ENCODE measurements around the gene SLC13A4.

The SLC13A4 gene

GRCh38 chr7:135685306-135686084 lies 42.5 kb downstream of the SLC13A4 start:
- no peaks in the 10 kb centered on the region for H3K4me1 ChIP-seq (ENCODE audit: insufficient read depth, insufficient read length)
- no peaks in the 10 kb centered on the region for H3K27me3 ChIP-seq (ENCODE audit: insufficient read depth, insufficient read length)
- DNase-seq (ENCODE audit: low read depth, low spot score) = no peak
- no peak overlapping the region for H3K9ac ChIP-seq (ENCODE audit: insufficient read length, low read depth)
- H3K4me3 ChIP-seq (ENCODE audit: insufficient read length, low read depth) = no peak overlapping the region
- H3K9me3 ChIP-seq (ENCODE audit: insufficient read depth, low read length) = no peaks in the 10 kb centered on the region
- H3K36me3 ChIP-seq (ENCODE audit: insufficient read depth, insufficient read length, low read length) = peaks cover 10% of the 10 kb centered on the region
- no peak for TF ChIP-seq ZNF274 (IDR thresholded peaks at IDR 0.05; ENCODE audit: low read depth, low read length)
- TF ChIP-seq YY1 (IDR thresholded peaks at IDR 0.05; ENCODE audit: insufficient read depth, insufficient read length) = no peak
- no peak for TF ChIP-seq SUZ12 (IDR thresholded peaks at IDR 0.05; ENCODE audit: extremely low read depth, insufficient read depth, insufficient read length)

- H3K9me3 ChIP-seq (ENCODE audit: insufficient read depth, low read length) = no peaks in the 10 kb centered on the region
- H3K9ac ChIP-seq (ENCODE audit: insufficient read length, low read depth) = no peak overlapping the region
- H3K4me3 ChIP-seq (ENCODE audit: insufficient read length, low read depth) = no peak overlapping the region
- TF ChIP-seq ZNF274 (IDR thresholded peaks at IDR 0.05; ENCODE audit: low read depth, low read length) = no peak
- TF ChIP-seq SUZ12 (IDR thresholded peaks at IDR 0.05; ENCODE audit: extremely low read depth, insufficient read depth, insufficient read length) = no peak
- no peak for TF ChIP-seq YY1 (IDR thresholded peaks at IDR 0.05; ENCODE audit: insufficient read depth, insufficient read length)
- no peaks in the 10 kb centered on the region for H3K4me1 ChIP-seq (ENCODE audit: insufficient read depth, insufficient read length)
- DNase-seq (ENCODE audit: low read depth, low spot score) = no peak
- H3K36me3 ChIP-seq (ENCODE audit: insufficient read depth, insufficient read length, low read length) = peaks cover 10% of the 10 kb centered on the region
- no peaks in the 10 kb centered on the region for H3K27me3 ChIP-seq (ENCODE audit: insufficient read depth, insufficient read length)
Measured at GRCh38 chr7:135684699-135685098, 43.3 kb downstream of the SLC13A4 start.

- Histone ChIP-seq H3K4me1 (ENCODE audit: insufficient read depth, insufficient read length) (no peaks in the 10 kb centered on the region), H3K27me3 (ENCODE audit: insufficient read depth, insufficient read length) (no peaks in the 10 kb centered on the region), H3K9me3 (ENCODE audit: insufficient read depth, low read length) (no peaks in the 10 kb centered on the region), H3K36me3 (ENCODE audit: insufficient read depth, insufficient read length, low read length) (peaks cover 10% of the 10 kb centered on the region), H3K4me3 (ENCODE audit: insufficient read length, low read depth) (no peak overlapping the region), H3K9ac (ENCODE audit: insufficient read length, low read depth) (no peak overlapping the region)
- no peak for DNase-seq (ENCODE audit: low read depth, low spot score)
- TF ChIP-seq ZNF274 (IDR thresholded peaks at IDR 0.05; ENCODE audit: low read depth, low read length) (no peak), SUZ12 (IDR thresholded peaks at IDR 0.05; ENCODE audit: extremely low read depth, insufficient read depth, insufficient read length) (no peak), YY1 (IDR thresholded peaks at IDR 0.05; ENCODE audit: insufficient read depth, insufficient read length) (no peak)
Measured at GRCh38 chr7:135684136-135684535, 43.9 kb downstream of the SLC13A4 start.

- no peak for DNase-seq (ENCODE audit: low read depth, low spot score)
- H3K9me3 ChIP-seq (ENCODE audit: insufficient read depth, low read length) = no peaks in the 10 kb centered on the region
- no peaks in the 10 kb centered on the region for H3K27me3 ChIP-seq (ENCODE audit: insufficient read depth, insufficient read length)
- peaks cover 13% of the 10 kb centered on the region for H3K36me3 ChIP-seq (ENCODE audit: insufficient read depth, insufficient read length, low read length)
- no peak for TF ChIP-seq ZNF274 (IDR thresholded peaks at IDR 0.05; ENCODE audit: low read depth, low read length)
- no peak overlapping the region for H3K9ac ChIP-seq (ENCODE audit: insufficient read length, low read depth)
- no peaks in the 10 kb centered on the region for H3K4me1 ChIP-seq (ENCODE audit: insufficient read depth, insufficient read length)
- no peak overlapping the region for H3K4me3 ChIP-seq (ENCODE audit: insufficient read length, low read depth)
Measured at GRCh38 chr7:135683609-135684008, 44.4 kb downstream of the SLC13A4 start.

- peaks cover 21% of the 10 kb centered on the region for H3K36me3 ChIP-seq (ENCODE audit: insufficient read depth, insufficient read length, low read length)
- H3K4me1 ChIP-seq (ENCODE audit: insufficient read depth, insufficient read length) = no peaks in the 10 kb centered on the region
- TF ChIP-seq ZNF274 (IDR thresholded peaks at IDR 0.05; ENCODE audit: low read depth, low read length) = no peak
- no peak for TF ChIP-seq YY1 (IDR thresholded peaks at IDR 0.05; ENCODE audit: insufficient read depth, insufficient read length)
- no peak for TF ChIP-seq SUZ12 (IDR thresholded peaks at IDR 0.05; ENCODE audit: extremely low read depth, insufficient read depth, insufficient read length)
- no peak overlapping the region for H3K4me3 ChIP-seq (ENCODE audit: insufficient read length, low read depth)
- H3K9me3 ChIP-seq (ENCODE audit: insufficient read depth, low read length) = no peaks in the 10 kb centered on the region
- H3K27me3 ChIP-seq (ENCODE audit: insufficient read depth, insufficient read length) = no peaks in the 10 kb centered on the region
- no peak for DNase-seq (ENCODE audit: low read depth, low spot score)
- H3K9ac ChIP-seq (ENCODE audit: insufficient read length, low read depth) = no peak overlapping the region
Measured at GRCh38 chr7:135682191-135682590, 45.8 kb downstream of the SLC13A4 start.

GRCh38 chr7:135681762-135682161 lies 46.2 kb downstream of the SLC13A4 start:
- H3K4me3 ChIP-seq (ENCODE audit: insufficient read length, low read depth) = no peak overlapping the region
- no peak overlapping the region for H3K9ac ChIP-seq (ENCODE audit: insufficient read length, low read depth)
- no peaks in the 10 kb centered on the region for H3K4me1 ChIP-seq (ENCODE audit: insufficient read depth, insufficient read length)
- no peaks in the 10 kb centered on the region for H3K9me3 ChIP-seq (ENCODE audit: insufficient read depth, low read length)
- TF ChIP-seq ZNF274 (IDR thresholded peaks at IDR 0.05; ENCODE audit: low read depth, low read length) (no peak), YY1 (IDR thresholded peaks at IDR 0.05; ENCODE audit: insufficient read depth, insufficient read length) (no peak), SUZ12 (IDR thresholded peaks at IDR 0.05; ENCODE audit: extremely low read depth, insufficient read depth, insufficient read length) (no peak)
- peaks cover 21% of the 10 kb centered on the region for H3K36me3 ChIP-seq (ENCODE audit: insufficient read depth, insufficient read length, low read length)
- no peak for DNase-seq (ENCODE audit: low read depth, low spot score)
- H3K27me3 ChIP-seq (ENCODE audit: insufficient read depth, insufficient read length) = no peaks in the 10 kb centered on the region

GRCh38 chr7:135678612-135679575 lies 49.1 kb downstream of the SLC13A4 start:
- Histone ChIP-seq H3K4me3 (ENCODE audit: insufficient read length, low read depth) (no peak overlapping the region), H3K36me3 (ENCODE audit: insufficient read depth, insufficient read length, low read length) (peaks cover 29% of the 10 kb centered on the region), H3K4me1 (ENCODE audit: insufficient read depth, insufficient read length) (no peaks in the 10 kb centered on the region), H3K9ac (ENCODE audit: insufficient read length, low read depth) (no peak overlapping the region), H3K9me3 (ENCODE audit: insufficient read depth, low read length) (no peaks in the 10 kb centered on the region), H3K27me3 (ENCODE audit: insufficient read depth, insufficient read length) (no peaks in the 10 kb centered on the region)
- DNase-seq (ENCODE audit: low read depth, low spot score) = no peak
- TF ChIP-seq YY1 (IDR thresholded peaks at IDR 0.05; ENCODE audit: insufficient read depth, insufficient read length) = no peak
